Lower leg skin (tissue), 3 donors: Measurements from ENCODE around the gene OLIG3.

Experiments
- CTCF ChIP-seq, 3 donors: fragments of 450-650 bp; IDR thresholded peaks; one replicate each; pipeline ENCODE4 v1.5.1; 2016; ENCODE audit warnings: antibody characterized with exemption in 3 of 3, mild to moderate bottlenecking in 3 of 3, moderate library complexity in 2 of 3
- POLR2A ChIP-seq, 2 donors: fragments of 450-650 bp; IDR thresholded peaks; one replicate each; pipeline ENCODE4 v1.6.1; 2016 to 2017; ENCODE audit warnings: antibody characterized with exemption in 2 of 2, mild to moderate bottlenecking in 1 of 2, moderate library complexity in 1 of 2

DNA sequence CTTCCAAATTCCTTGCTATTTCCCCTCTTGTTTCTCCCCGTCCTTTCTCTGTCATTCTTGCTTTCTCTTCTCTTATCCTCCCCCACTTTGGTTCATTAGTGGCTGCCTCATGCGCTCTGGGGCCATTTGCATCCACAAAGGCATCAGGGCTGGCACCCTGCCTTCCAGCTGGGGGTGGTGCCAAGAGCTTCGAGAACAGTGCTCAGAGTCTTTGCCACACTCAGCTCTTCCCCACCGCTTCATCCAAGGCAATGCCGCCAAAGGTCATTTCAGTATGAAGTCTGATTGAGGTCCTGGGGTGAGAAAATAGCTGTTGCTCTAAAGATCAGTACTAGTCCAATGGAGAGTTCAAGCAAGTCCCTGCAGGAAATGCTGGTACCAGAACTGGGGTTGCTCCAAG, 22.7 kb downstream of the OLIG3 start:
- TF ChIP-seq CTCF (IDR thresholded peaks at IDR 0.05) (no peak), POLR2A (IDR thresholded peaks at IDR 0.05) (no peak)
